Stimulated activated CD8-positive, alpha-beta memory T cell treated with anti-CD3 and anti-CD28 coated beads, Interleukin-7, amount 100 ng/mL, for 48 hours (primary cell): ENCODE results near the gene BET1.

Experiments
- DNase-seq, 2 donors: peaks; one replicate each; pipeline ENCODE4 v3.0.0-alpha.2; 2020; ENCODE audit warnings: low read depth in 1 of 2; ENCODE audit errors: extremely low read depth in 1 of 2

Gene BET1

DNA sequence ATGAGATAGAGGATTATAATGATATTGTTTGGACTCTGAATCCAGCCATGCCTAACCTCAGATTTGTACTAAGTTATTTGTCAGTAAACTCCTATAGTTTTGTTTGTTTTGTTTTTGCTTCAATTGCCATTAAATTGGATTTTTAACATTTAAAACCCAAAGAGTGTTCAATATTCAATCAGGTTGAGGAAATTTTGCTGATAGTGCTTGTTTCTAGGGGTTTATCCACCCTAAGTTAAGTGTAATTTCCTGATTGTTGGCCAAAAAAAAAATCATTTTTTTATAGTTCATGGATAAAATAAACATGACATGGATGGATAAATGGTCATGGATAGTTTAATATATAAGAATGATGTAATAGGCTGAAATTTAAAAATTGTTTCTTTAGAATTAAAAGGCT lies 11.4 kb upstream of the BET1 start:
- no peak for DNase-seq

DNA sequence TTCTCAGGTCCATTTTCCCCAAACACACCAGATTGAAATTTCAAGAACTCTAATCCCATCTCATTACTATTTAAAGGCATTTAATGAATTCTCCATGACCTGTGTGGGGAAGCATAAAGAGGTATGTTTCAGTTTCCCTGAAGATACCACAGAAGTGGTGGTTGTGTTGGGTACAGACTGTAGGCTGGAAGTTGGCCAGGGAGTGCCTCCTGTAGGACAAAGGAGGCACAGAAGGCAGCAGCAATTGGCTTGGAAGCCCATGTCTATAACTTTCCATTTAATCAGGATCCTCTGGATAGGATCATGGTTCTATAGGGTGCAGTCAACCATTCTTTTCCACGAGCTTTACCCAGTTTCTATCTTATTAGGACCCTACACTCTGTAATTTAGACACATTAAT lies 8.6 kb upstream of the BET1 start:
- no peak for DNase-seq

- DNase-seq = no peak
These were observed 7.7 kb upstream of the BET1 start for GRCh38 chr7:94011714-94012353.

GRCh38 chr7:94008537-94008936 lies 4.4 kb upstream of the BET1 start:
- DNase-seq = no peak

DNA sequence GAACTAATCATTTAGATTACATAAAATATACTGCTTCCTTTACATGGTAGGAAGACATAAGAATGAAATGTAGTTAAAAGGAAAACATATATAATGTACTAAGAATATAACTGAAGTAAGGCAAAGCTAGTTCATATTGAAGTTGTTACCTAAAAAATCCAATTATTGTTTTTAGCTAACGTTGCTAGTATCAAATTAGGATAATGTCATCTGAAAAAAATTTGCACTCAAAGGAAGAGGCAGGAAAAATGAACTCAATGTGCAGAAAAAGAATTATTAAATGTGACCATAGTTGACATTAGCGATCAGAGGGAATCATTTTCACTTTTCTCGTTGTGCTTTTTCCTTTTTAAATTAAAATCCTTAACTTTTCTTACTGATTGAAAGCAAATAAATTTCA lies 1.6 kb upstream of the BET1 start:
- DNase-seq = no peak

GRCh38 chr7:94003446-94004023 lies 620 bp downstream of the BET1 start:
- DNase-seq = no peak

DNA sequence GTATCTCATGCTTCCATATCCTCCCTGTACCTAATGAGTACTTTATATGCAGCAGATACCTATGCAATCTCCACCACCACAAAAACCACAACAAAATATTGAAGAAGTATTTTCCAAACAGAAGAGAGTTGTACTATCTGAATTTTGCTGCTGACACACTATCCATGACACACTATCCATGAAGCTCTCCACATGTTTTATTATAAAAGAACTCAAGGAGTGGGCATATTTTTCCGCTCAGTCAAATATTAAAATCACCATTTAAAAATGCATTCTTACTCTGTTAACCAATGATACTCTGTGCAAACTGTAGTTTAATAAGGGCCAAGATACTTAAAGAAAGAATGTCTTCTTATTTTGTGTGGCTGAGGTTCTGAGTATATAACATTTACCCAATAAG lies 2.8 kb downstream of the BET1 start:
- no peak for DNase-seq

DNA sequence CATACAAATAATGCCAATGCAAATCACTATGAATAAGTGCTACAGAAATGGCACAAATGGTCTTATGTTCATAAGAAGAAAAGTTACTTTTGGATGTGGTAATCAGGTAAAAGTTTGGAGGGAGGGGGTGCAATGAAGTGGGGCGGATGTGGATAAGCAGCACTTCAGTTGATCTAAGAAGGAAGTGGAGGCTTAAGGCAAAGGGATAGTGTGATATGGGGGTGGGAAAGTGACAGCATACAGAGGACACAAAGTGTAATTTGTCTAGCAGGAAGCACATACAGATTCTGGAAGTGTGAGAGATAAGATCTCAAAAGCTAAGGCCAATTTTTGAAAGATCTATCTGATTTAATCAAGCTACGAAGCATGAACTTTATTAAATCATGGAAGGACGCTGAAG lies 6.3 kb downstream of the BET1 start:
- no peak for DNase-seq

- DNase-seq = no peak
These were observed 11.6 kb downstream of the BET1 start for GRCh38 chr7:93992421-93993110.

- no peak for DNase-seq
These were observed 16.9 kb downstream of the BET1 start for GRCh38 chr7:93987297-93987696.

DNA sequence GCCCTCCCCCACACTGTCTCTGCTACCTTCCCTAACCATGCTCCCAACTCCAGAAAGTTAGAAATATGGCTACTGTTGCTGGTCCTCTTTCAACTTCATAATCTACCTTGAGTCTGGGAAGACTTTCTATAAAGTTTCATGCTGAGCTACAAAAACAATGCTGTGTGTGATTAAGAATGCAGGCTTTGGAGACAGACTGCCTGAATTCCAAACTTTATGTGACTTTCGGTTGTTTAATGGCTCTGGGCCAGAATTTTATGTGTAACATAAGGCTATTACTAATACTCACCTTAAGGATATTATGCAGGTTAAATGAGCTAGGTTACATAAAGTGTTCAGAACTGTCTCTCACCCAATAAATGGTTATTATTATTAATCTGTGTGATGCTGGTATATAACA lies 19.1 kb downstream of the BET1 start:
- no peak for DNase-seq

DNA sequence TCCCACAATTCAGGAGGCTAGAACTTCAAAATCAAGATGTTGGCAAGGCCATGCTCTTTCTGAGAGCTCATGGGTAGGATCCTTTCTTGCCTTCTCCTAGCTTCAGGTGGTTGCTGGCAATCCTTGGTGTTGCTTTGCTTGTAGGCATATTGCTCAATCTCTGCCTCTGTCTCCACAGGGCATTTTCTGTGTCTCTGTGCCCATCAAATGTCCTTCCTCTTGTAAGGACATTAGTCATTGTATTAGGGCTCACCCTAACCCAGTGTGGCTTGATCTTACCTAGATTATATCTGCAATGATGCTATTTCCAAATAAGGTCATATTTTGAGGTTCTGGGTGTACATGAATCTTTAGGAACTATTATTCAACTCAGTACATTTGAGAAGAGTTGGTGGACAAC lies 20.1 kb downstream of the BET1 start:
- DNase-seq = no peak

DNA sequence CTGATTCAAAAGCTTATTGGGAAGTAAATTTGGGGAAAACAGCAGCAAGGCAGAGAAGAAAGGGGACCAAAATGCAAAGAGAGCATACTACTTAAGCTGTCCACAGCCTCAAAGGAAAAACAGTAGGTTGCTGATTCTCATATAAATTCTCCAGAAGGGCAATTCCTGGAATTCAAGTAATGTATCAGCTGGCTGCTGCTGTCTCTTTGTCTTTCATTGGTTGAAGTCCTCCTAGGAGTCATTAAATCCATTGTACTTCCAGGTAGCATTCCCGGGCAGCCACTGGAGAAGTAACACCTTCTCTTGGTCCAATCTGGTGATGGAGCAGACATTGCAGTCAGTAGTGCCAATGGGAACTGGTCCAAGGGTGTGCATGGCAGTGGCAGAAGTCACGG lies 22.7 kb downstream of the BET1 start:
- DNase-seq = no peak

DNA sequence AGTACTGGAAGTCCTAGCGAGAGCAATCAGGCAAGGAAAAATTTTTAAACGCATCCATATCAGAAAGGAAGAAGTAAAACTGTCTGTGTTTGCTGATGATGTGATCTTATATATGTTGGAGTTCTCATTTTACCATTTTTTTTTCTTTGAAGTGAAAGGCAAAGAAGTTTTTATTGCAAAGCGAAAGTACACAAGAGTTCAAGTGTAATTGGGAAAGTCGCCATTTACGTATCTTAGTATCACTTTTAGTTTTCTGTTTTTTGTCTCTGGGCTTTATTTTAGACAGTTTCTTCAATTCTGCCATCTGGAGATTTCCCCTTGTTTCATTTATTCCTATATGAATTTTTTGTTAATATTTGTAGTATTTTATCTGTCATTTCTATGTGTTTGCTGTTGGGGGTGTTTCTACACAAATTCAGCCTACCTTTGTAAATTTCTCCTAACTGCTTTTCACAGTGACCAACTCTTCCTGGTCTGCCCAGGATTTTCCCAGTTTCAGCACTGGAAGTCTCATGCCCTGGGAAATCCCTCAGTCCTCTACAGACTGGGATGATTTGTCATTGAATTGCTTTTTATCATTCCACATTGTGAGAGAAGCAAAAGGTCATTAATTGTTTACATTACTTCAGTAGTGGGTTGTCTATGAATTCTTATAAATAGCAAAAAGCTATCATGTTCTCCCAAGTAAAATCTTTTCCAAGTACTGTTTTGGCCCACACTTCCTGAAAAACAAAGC lies 23.2 kb downstream of the BET1 start:
- DNase-seq = no peak

DNA sequence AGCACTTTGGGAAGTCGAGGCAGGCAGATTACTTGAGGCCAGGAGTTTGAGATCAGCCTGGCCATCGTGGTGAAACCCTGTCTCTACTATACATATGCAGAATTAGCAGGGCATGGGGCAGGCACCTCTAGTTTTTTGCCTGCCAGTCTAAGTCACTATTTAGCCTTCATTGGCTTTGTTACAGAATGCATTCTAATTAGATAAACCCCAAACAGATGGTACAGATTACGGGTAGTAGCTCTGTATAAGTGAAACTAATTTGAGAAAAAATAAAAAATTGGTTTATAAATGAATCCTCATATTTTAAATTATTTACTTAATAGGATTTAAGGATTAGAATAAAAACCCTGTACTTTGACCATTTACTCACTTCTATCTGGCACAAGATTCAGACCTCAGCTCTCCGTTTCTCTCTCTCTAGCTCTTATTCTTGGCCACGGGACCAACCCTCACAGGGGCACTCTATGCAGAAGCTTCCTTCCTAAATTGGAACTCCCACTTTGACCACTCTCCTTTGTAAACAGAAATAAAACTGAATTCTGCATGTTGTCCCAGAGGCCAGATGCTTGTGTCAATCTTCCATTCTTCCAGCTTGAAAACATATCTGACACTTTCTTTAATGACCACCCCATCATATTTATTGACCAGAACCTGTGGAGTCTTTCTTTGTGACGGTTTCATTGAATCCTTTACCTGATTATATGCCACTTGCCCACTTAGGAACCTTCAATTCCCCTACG lies 26.8 kb downstream of the BET1 start:
- DNase-seq = no peak

GRCh38 chr7:93973134-93973533 lies 31.0 kb downstream of the BET1 start:
- DNase-seq = no peak

DNA sequence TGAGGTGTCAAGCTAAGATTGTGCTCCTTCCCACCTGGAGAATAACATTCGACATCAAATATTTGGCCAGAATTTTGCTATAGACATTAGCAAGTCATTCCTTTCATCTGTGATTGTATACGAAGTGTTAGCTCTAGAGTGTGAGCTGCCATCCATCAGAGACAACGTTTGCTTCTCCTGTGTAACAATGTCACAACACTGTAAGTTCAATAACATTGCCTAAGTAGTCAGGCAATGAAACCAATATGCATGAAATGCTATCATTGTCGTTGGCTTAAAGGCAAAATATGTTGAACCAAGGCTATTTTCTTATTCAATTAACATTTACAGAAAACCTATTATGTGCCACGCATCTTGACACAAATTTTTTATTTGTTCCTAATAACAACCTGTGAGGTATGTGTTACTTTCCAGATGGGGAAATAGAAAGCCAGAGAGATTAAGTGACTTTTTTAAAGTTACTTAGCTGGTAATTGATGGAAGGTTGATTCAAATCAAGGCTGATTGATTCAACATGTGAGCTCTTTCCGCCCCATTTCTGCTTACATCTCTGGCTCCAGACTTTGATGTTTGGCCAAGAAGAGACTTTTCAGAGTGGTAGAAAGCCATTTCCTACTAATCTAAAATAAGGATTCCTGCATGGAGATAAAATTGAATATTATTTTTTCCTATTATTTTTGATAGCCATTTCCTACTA lies 32.0 kb downstream of the BET1 start:
- no peak for DNase-seq

GRCh38 chr7:93968911-93969620 lies 35.1 kb downstream of the BET1 start:
- no peak for DNase-seq

- DNase-seq = no peak
These were observed 39.3 kb downstream of the BET1 start for GRCh38 chr7:93964813-93965212.

- DNase-seq = no peak
These were observed 39.9 kb downstream of the BET1 start for GRCh38 chr7:93964262-93964661.
